ENCODE results near the gene P3H4.
A peak's percentile ranks its signal among the peaks of the same experiment; 100 is the strongest.
"Not testable (repeated sequence)": the region's sequence is repeated elsewhere in the genome, so short reads cannot be mapped to it uniquely, and the experiment has no call there.

P3H4 gene

GRCh38 chr17:41811549-41812380 is at the start of gene P3H4:
P3H4 (minus strand) TSS chr17:41811949; CDS start chr17:41811915, 34 bp downstream.
- DNase-seq (ENCODE audit: low read depth in 2 of 2): peak; percentile 37 to 55

- no peak for DNase-seq (ENCODE audit: low read depth in 2 of 2)
Measured at GRCh38 chr17:41860254-41860931, 48.6 kb upstream of the P3H4 start.

GRCh38 chr17:41851382-41851781 is 39.6 kb upstream of the P3H4 start:
- DNase-seq (ENCODE audit: low read depth in 2 of 2): not testable (repeated sequence)

- no peak for DNase-seq (ENCODE audit: low read depth in 2 of 2)
Measured at GRCh38 chr17:41849251-41849990, 37.7 kb upstream of the P3H4 start.

- DNase-seq (ENCODE audit: low read depth in 2 of 2): no peak
Measured at GRCh38 chr17:41848788-41849187, 37.0 kb upstream of the P3H4 start.

GRCh38 chr17:41844971-41845370 is 33.2 kb upstream of the P3H4 start:
- DNase-seq (ENCODE audit: low read depth in 2 of 2): no peak

- DNase-seq (ENCODE audit: low read depth in 2 of 2): not testable (repeated sequence)
Measured at GRCh38 chr17:41840781-41841180, 29.0 kb upstream of the P3H4 start.

- not testable (repeated sequence) for DNase-seq (ENCODE audit: low read depth in 2 of 2)
Measured at GRCh38 chr17:41839448-41839847, 27.7 kb upstream of the P3H4 start.

- DNase-seq (ENCODE audit: low read depth in 2 of 2): no peak
Measured at GRCh38 chr17:41837761-41838538, 26.2 kb upstream of the P3H4 start, which contains the start of gene KLHL10. KLHL10 (plus strand) TSS chr17:41837825; CDS start chr17:41837933, 108 bp downstream.

- no peak for DNase-seq (ENCODE audit: low read depth in 2 of 2)
Measured at GRCh38 chr17:41836550-41837196, 24.9 kb upstream of the P3H4 start.

GRCh38 chr17:41835800-41836549 is 24.2 kb upstream of the P3H4 start, which contains the start of gene NT5C3B:
NT5C3B (minus strand) TSS chr17:41836232; CDS start chr17:41836193, 39 bp downstream.
- DNase-seq (ENCODE audit: low read depth in 2 of 2): peak; percentile 33 to 47

GRCh38 chr17:41835214-41835799 is 23.6 kb upstream of the P3H4 start:
- no peak for DNase-seq (ENCODE audit: low read depth in 2 of 2)

- DNase-seq (ENCODE audit: low read depth in 2 of 2): not testable (repeated sequence)
Measured at GRCh38 chr17:41829961-41830360, 18.2 kb upstream of the P3H4 start.

- DNase-seq (ENCODE audit: low read depth in 2 of 2): no peak
Measured at GRCh38 chr17:41825175-41825845, 13.6 kb upstream of the P3H4 start.

GRCh38 chr17:41824086-41824485 is 12.3 kb upstream of the P3H4 start:
- no peak for DNase-seq (ENCODE audit: low read depth in 2 of 2)

GRCh38 chr17:41823580-41823979 is 11.8 kb upstream of the P3H4 start:
- DNase-seq (ENCODE audit: low read depth in 2 of 2): no peak

- no peak for DNase-seq (ENCODE audit: low read depth in 2 of 2)
Measured at GRCh38 chr17:41823141-41823524, 11.4 kb upstream of the P3H4 start.

- DNase-seq (ENCODE audit: low read depth in 2 of 2): no peak
Measured at GRCh38 chr17:41822216-41823140, 10.7 kb upstream of the P3H4 start.
